ENCODE data around the gene YEATS4.
A peak's percentile ranks its signal among the peaks of the same experiment; 100 is the strongest.
"Not testable (repeated sequence)": the region's sequence is repeated elsewhere in the genome, so short reads cannot be mapped to it uniquely, and the experiment has no call there.

Gene YEATS4

DNA sequence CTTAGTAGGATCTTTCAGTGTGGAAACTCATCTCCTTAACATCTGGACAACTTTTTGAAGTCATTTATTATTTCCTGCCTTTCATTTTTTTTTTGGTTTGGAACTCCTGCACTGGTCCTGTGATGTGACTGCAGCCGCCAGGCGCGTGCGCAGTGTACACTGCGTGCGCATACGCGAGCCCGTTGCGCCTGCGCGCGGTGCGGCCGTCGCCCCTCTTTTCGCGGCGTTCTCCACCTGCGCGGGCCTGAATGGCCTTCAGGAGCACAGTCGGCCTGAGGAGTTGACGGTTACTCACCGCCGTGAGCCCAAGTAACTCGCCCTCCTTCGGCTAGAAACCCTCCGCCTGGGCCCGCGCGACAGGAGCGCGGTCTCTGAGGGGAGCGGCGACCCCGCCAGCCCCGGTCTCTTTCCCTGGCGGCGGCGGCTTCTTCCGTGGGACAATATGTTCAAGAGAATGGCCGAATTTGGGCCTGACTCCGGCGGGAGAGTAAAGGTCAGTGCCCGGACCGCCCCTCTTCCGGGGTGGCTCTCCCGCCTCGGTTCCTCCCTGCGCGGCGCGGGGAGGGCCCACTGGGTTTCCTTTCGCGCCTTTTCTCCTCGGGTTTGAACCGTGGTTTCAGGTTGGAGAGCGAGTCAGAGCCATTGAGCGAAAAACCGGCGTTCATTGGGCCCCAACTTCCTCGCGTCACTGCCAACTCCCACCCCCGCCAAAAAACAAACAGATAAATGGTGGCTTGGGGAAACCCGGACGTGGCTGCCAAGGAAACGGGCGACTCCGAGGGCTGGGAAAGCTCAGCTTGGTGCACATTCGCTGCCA lies at the start of gene YEATS4:
YEATS4 (plus strand) TSS at position 213 of the 817 bp plus-strand sequence; CDS start at position 443, 230 bp downstream.
- peak; percentile 98 to 99 for DNase-seq

DNA sequence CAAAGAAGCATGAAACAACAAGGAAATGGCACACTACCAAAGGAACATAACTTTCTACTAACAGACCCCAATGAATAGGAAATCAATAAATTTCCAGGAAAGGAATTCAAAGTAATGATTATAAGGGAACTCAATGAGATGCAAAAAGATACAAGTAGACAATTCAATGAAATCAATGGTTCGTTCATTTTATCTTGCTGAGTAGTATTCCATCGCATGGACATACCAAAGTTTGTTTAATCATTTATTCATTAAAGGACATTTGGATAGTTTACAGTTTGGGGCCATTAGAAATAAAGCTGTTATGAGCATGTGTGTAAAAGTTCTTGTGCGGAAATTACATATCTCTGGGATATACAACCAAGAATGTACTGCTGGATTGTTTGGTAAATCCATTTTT lies 46.3 kb upstream of the YEATS4 start:
- DNase-seq = no peak

DNA sequence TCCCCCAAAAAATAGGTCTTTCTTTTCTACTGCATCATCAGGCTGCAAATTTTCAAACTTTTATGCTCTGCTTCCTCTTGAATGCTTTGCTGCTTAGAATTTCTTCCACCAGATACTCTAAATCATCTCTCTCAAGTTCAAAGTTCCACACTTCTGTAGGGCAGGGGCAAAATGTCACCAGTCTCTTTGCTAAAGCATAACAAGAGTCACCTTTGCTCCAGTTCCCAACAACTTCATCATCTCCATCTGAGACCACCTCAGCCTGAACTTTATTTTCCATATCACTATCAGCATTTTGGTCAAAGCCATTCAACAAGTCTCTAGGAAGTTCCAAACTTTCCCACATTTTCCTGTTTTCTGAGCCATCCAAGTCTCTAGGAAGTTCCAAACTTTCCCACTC lies 42.8 kb upstream of the YEATS4 start:
- not testable (repeated sequence) for DNase-seq

DNA sequence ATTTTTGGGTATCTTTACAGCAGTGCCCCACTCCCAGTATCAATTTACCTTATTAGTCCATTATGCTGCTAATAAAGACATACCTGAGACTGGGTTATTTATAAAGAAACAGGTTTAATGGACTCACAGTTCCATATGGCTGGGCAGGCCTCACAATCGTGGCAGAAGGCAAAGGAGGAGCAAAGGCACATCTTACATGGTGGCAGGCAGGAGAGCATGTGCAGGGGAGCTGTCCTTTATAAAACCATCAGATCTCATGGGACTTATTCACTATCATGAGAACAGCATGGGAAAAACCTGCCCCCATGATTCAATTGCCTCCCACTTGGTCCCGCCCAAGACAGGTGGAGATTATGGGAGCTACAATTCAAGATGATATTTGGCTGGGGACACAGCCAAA lies 42.3 kb upstream of the YEATS4 start:
- DNase-seq = peak in 1 of 2 experiments; percentile 25

DNA sequence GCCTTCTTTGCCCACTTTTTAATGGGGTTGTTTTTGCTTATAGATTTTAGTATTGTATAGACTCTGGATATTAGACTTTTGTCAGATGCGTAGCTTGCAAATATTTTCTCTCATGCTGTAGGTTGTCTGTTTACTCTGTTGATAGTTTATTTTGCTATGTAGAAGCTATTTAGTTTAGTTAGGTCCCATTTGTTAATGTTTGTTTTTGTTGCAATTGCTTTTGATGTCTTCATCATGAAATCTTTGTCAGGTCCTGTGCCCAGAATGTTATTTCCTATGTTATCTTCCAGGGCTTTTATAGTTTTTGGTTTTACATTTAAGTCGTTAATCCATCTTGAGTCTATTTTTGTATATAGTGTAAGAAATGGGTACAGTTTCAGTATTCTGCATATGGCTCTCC lies 41.3 kb upstream of the YEATS4 start:
- DNase-seq = no peak

DNA sequence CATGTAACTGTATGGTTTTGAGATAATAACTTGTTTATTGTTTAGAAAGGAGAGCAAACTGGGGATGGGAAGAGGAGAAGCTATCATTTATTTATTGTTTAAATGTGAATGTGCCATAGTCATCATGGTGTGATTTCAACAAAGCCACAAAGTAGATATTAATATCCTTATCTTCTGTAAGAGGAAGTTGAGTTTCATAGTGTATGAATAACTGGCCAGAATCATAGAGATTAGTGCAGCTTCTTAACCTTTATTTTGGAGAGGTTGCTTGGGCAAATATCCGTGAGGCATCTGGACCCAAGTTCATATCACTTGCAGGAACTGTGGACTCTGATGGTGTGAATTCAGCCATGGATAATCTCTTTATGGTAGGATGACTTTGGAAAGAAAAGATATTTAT lies 38.2 kb upstream of the YEATS4 start:
- DNase-seq = no peak

DNA sequence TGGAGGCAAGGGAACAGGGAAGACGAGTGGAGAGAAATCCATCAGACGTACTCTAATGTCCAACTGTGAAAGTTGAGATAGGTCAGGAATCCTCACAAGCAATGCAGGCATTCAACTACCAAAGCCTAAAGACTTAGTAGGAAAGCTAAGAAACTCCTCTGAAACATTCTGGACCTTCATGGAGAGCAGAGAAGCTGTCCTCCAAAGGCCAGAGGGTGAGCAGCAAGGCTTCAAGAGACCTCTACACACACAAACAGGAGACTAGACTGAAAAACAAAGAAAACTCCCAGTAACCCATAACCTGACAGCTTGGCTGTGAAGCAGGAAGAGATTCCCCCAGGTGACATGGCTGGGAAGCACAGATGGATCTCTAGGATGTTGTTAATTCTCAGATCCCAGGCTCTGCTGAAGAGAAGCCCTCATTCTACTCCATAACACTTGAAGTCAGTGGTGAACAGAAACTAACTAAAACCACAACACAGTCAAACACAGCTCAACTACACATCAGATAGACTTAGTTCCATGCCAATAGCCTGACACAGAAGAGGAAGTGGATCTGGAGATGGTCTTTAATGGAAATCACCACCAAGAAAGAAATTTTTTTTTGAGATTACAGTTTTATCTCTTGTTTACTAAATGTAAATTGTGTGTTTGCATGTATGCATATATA lies 34.6 kb upstream of the YEATS4 start:
- no peak for DNase-seq

DNA sequence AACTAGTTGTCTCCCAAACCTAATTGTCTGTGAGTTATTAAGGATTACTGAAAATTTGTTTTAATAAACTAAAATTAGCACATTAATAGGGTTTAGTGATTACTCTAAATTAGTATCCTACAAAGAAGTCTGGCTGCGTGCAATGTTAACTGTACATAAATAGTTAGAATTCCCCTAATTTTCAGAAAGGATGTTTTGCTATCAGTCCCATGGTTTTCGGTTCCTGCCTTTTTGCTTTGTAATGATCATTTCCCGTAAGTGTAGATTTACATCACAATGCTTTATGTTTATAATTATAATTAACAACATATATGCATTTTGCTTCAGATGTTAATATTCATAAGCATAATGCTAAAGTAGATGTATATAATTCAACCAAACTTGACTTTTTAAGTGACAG lies 31.1 kb upstream of the YEATS4 start:
- no peak for DNase-seq

DNA sequence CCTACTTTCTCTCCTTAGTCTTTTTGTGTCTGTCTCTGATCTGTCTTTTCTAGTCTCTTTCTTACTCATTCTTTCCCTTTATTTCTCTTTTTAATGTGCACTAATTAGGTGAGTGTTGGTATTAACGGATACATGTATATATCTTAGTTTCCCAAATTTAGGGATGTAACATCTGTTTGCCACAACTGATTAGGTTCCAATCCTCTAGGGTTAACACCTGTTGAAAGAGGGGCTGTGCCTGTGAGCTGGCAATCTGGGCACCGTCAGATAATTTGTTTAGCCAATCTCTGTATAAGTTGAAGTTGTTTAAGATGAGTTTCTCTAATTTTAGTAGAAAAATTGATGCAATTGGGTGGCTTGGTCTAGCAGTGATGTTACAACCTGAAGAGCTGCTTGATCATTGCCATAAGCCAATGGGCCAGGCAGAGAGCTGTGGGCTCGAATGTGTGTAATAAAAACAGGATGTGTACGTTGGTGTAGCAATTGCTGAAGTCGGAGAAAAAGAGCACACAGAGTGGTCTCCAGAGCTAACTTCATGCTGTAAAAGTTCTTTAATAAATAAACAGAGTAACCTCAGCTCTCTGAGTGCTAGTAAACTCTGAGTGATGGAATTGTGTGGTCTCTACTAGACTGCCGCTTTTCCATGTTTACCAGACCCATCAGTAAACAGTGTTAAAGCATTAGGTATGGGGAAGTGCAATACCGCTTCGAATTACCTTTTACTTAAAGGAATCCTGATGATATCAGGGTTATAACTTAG lies 29.7 kb upstream of the YEATS4 start:
- no peak for DNase-seq

DNA sequence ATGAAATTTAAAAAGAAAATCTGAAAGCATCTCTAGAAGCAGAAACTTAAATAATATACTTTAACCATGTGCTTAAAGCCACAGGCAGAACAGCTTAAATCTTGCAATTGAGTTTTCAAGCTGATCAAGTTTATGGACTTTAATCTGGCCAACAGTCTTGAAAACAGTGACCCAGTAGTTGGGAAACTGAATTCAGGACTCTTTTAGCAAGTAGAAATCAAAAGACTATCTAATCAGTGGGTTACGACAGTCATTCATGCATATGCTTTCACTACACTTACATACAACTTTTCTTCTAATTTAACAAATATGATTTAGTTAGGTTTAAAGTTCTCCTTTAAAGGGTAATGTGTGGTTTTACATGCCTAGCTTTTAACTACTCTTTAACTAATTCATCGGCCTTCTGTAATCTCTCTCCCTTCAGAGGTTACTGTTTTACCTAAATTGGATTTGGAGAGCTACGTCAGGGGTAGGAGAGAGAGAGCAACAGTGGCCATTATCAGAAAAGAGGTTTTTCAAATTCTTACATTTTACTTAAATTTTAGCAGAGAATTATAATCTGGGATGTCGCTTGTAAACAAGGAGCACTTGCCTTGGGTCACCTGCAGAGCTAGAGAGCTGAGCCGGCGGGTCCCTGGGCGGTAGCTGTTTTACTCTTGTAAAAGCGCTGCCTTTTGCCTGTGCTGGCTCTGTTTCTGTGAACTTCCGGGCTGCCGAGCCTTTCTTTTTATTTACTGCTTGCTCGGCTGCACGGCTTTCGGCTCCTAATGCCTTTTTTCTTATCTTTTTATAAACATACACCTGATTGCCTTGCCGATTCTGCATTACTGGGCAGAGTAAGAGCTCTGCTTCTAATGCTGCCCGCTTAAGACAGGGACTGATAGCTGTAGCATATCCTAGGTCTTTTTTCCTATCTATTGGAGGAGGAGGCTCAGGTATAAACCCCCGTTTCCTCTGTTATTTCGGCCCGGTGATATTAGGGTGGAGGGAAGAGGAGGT lies 28.8 kb upstream of the YEATS4 start:
- DNase-seq = peak; percentile 27 to 58

DNA sequence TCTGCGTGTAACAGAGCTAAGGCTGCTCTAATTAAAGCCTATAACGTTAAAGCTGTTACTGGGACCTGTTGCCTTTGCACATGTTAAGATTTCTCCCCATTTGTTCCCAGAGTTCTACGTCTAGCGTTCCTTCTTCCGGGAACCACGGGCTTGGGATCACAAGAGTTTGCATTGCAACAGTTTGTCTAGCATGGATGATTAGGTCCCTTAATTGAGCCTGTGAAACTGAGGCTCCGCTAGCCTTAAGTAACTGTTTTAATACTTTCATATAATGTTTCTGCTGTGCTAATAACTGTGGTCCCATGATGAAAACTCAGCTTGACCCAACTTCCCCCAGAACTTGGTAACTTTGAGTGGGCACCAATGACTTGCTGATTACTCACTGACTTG lies 28.0 kb upstream of the YEATS4 start:
- DNase-seq = no peak

DNA sequence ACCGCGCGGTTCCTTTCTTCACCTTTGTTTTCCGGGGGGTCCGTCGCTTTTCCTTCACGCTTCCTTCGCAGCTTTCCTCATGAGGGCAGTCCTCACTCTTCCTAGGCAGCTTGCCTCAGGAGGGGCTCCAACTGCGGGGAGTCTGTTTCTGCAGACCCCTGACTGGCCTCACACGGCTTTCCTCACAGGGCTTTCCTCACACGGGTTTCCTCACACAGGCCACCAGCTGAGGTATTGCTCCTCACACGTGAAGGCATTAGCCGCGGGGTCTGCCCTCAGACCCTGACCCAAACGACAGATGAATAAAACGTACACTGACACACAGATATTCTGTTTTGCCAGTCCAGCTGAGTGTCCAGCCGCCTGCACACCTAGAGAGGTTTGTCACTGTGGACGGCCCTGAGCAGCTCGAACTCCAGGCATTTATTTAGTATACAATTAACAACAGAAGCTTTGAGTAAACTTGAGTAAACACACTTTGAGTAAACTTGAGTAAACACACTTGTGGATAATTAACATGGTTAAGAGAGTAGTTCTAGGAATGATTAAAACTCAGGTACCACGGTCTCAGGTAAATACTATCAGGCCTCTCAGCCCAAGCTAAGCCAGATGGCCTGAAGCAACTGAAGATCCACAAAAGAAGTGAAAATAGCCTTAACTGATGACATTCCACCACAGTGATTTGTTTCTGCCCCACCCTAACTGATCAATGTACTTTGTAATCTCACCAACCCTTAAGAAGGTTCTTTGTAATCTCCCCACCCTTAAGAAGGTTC lies 27.4 kb upstream of the YEATS4 start:
- no peak for DNase-seq

DNA sequence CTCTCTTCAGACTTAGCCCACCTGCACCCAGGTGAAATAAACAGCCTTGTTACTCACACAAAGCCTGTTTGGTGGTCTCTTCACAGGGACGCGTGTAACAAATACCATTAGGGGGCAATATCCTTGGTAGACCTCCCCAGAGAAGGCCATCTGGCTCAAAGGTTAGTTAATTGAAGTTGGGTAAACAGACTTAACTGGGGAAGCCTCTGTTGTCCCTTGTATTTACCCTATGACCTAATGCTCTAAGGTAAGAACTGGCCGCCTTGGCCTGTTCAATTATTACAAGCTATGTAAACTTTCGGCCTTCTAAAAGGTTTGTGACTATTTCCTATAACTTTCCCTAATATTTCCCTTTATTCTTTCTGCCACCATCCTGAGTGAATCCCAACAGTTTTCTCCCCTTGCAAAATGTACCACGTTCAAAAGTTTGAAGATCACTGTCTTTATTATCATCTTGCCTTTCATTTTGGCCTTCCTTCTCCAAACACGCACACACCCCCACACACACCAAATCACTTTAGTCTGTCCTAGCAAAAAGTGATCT lies 26.7 kb upstream of the YEATS4 start:
- DNase-seq = no peak

DNA sequence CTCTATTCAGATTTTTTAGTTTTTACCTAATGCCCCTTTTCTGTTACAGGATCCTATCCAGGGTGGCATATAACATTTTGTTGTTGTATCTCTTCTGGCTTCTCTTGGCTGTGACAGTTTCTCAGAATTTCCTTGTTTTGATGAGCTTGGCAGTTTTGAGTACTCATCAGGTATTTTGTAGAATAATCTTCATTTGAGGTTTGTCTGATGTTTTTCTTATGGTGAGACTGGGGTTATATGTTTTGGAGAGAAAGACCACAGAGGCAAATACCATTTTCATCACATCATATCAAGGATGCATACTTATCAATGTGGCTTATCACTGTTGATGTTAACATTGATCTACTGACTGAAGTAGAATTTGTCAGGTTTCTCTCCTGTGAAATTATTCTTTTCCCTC lies 25.4 kb upstream of the YEATS4 start:
- no peak for DNase-seq

DNA sequence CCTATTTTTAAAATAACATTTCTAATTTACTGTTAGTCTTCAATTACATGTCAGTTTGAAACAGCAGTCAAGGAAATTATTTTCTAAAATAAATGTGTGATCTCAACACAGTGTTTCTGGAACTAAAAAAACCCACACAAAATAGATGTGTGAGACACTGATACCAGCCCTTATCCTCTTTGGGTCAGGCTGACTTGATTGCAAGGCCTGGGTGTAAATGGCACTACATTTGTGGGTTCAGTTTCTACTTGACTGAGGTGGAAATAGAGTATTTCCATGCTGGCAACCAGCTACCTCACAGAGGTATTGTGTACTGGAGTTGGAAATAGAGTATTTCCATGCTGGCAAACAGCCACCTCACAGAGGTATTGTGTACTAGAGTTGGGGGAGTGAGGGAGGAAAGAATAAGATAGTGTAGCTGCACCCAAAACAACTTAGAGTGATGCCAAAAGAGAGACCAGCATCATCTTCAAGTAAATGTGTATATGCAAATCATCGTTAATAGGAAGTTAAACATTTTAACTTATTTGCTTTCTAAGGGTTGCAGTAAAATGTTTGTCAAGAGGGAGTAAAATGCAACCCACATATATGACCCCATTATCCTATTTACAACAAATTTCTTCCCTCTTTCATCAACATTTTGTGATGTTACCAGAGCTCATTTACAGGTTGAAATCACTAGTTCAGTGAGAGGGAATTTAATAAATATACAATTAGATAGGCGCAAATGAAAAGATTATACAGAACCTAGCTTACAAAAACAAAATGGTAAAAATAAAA lies 22.0 kb upstream of the YEATS4 start:
- DNase-seq = peak in 1 of 2 experiments; percentile 30

DNA sequence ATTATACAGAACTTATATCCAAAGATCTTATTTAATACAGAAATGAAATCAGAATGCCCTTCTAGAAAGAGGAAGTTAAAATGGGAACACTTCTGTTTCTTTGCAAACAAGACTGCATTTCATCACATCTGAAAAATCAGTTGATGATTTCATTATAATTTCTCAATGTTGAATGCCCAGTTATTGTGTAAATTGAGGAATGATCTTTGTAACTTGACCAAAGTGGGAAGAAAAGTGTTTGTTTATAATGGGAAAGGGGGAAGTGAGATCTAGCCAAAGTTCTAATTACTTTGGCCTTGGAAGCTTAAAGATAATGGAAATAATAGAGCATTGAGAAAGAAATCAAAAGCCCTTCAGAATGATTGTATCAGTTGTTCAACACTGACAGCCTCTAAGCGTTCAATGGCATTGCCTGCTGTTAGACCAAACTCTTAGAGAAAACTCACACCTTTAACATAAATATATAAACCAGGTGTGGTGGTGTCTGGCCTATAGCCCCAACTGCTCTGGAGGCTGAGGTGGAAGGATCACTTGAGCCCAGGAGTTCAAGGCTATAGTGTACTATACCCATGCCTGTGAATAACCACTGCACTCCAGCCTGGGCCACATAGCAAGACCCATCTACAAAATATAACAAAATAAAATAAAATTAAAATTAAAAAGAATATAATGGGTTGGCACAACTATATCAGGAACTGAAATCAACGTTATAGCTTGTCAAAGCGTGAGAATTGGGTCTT lies 21.3 kb upstream of the YEATS4 start:
- DNase-seq = no peak

DNA sequence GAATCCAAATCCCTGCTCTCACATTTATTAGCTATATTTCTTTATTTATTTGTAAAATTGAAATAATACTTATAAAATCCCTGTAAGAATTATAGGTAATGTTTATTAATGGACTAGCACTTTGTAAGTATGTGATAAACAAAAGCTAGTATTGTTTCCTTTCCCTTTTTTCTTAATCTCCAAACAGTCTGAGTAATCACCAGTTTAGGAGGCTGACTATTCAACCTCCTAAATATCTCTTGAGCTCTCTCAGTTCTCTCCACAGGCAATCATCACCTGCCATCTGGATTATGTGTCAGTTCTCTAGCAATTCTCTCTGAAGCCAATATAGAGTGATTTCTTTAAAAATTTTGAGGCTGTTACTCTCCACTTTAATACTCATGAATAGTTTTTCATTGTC lies 20.6 kb upstream of the YEATS4 start:
- no peak for DNase-seq

DNA sequence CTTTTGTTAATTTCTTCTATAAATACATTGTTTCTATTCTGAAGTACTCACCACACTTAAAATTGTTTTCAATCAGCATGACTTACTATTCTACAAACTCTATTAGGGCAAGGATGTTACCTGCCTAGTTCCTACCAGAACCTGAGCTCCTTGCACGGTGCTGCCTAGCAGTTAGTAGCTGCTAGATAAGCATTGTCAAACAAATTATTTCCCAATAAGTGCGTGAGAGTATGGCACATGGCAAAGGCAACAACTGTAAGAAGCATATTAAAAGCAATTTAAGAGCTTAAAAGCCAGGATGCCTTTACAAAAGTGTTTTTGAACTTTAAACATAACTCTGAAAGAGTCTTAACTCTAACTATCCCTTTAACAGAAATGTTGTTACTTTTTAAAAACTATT lies 19.5 kb upstream of the YEATS4 start:
- DNase-seq = no peak

DNA sequence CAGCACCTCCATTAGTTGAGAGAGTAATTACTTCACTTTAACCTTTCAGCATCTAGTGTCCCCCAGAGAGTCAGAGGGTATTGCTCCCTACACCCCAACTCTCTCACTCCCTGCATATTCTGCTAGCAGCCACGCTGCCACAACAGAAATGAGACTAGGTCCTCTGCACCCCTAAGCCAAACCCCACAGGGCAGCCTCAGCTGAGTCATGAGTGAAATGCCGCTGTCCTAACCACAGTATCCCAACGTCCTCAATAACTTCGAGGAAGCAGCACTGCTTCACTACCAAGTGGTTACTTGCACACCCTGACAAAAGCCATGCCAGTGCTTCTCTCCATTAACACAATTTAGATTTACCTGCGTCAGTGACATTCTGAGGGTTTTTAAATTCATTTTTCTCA lies 18.2 kb upstream of the YEATS4 start:
- DNase-seq = no peak

DNA sequence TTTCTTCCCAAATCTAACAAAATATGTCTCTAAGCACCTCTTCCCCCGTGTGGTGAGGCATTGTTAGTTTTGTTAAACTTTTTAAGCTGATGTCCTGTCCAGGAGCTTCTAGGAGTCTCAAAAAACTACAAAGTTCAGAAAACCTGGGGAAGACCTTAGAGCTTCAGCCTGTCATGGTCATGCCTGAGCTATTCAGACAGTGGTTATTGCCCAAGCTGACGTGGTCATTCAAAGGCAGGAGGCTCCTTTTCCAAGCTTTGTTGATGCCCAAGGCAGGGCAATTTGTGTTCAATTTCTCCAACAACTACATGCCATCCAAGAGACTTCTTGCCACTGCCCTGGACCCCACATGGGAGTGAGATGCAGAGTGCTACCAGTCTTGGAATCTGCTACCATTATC lies 17.1 kb upstream of the YEATS4 start:
- DNase-seq = no peak

Measured in NCI-H2081 (cell line).